Gastroesophageal sphincter (tissue), 4 donors: Measurements from ENCODE around the gene ZNF764. TPM values are rescaled to one million over a fixed set of nuclear protein-coding genes. Genes with fewer than 3 reads are reported as not detected.
"Not testable (repeated sequence)": the region's sequence is repeated elsewhere in the genome, so short reads cannot be mapped to it uniquely, and the experiment has no call there.

ENCODE experiments used
- ATAC-seq: fragments of 150-250 bp; one replicate; pipeline ENCODE4 v1.9.1; 2016; ENCODE audit warnings: mild to moderate bottlenecking, moderate library complexity
- H3K27ac ChIP-seq, 4 donors: fragments of 200-600 bp; sonication (generic) in 3 of 4; 1 replicate in 3 of 4; 2 replicates in 1 of 4; pipeline ENCODE4 v1.5.1; 2016 to 2019
- H3K27me3 ChIP-seq: fragments of 200-600 bp; sonication (generic); one replicate; pipeline ENCODE4 v1.5.1; 2019
- H3K36me3 ChIP-seq, 2 donors: fragments of 200-600 bp; sonication (generic); one replicate each; pipeline ENCODE4 v1.5.1; 2019; ENCODE audit warnings: control low read depth in 1 of 2
- H3K4me1 ChIP-seq, 3 donors: fragments of 200-600 bp; sonication (generic); 1 replicate in 2 of 3; 2 replicates in 1 of 3; pipeline ENCODE4 v1.5.1; 2016 to 2019; ENCODE audit warnings: control low read depth in 2 of 3
- H3K4me3 ChIP-seq, 2 donors: fragments of 200-600 bp; sonication (generic); one replicate each; pipeline ENCODE4 v1.5.1; 2019; ENCODE audit warnings: mild to moderate bottlenecking in 1 of 2, moderate library complexity in 1 of 2
- H3K9me3 ChIP-seq, 3 donors: fragments of 200-600 bp; sonication (generic); one replicate each; pipeline ENCODE4 v1.5.1; 2017 to 2019; ENCODE audit warnings: control low read depth in 2 of 3
- CTCF ChIP-seq, 4 experiments: fragments of 200-600 bp in 2 of 4; fragments of 450-650 bp in 2 of 4; sonication (generic) in 1 of 4; IDR thresholded peaks; one replicate each; pipeline ENCODE4 v1.5.1; 2017 to 2019; ENCODE audit warnings: antibody characterized with exemption in 4 of 4, mild to moderate bottlenecking in 2 of 4, moderate library complexity in 2 of 4
- EP300 ChIP-seq: sonication (generic); formaldehyde crosslinking; IDR thresholded peaks from one replicate; pipeline ENCODE4 v1.6.1; 2017; ENCODE audit warnings: antibody characterized with exemption, mild to moderate bottlenecking
- POLR2A ChIP-seq, 2 donors: fragments of 450-650 bp; IDR thresholded peaks; one replicate each; pipeline ENCODE4 v1.6.1; 2017; ENCODE audit warnings: antibody characterized with exemption in 2 of 2, mild to moderate bottlenecking in 2 of 2, moderate library complexity in 1 of 2
- POLR2AphosphoS5 ChIP-seq: sonication (generic); formaldehyde crosslinking; IDR thresholded peaks from one replicate; pipeline ENCODE4 v1.6.1; 2017; ENCODE audit warnings: antibody characterized with exemption
- WGBS, 2 donors: methylation state at CpG; one replicate each; pipeline ENCODE4 v1.1.5; 2018; ENCODE audit warnings: low coverage in 1 of 2; 5-methylcytosine and 5-hydroxymethylcytosine counted together
- total RNA-seq, 4 donors: library from RNA; depleted of rRNA; stranded (reverse); fragments of >200 nt; gene quantifications; one replicate each; pipeline ENCODE4 v1.1.0, GENCODE V29; 2016

The ZNF764 gene
- total RNA-seq, 4 donors from 2014 or later: 6.3 to 13.1 (median 9.3) TPM

DNA sequence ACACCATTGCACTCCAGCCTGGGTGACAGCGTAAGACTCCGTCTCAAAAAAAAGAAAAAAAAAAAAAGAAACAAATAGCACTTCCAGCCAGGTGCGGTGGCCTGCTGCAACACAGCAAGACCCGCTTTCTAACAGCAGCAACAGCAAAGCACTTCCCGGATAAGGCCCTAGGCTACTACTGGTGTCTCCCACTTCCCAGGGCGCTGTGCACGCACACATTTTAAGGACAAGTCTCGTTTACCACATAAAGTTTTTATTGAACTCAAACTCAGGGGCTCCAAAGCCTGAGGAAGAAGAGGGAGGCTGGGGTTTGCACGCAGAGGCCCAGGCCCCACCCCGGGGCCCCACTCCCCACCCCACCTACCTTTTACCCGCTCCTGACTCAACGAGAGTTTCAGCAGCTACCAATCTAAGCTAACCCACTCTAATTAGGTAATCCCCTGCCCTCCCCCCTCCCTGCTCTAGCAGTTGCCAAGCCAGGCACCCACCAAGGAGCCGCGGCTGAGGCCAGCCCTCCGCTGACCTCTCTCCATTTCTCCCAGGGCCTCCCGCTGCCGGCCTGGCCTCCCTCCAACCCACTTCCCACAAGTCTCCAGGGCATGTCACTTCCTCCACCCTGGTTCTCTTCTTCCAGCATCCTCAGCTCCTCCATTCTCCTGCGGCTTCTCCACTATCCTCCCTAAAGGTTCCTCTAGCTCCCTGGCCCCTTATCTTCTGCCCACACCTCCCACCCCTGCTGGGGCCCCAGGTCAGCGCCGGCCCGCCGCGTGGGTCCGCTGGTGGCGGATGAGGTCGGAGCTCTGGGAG, 34.2 kb downstream of the ZNF764 start:
- Histone ChIP-seq H3K4me3 (no peak overlapping the region), H3K27ac (no peak overlapping the region), H3K36me3 (peaks cover 0 to 11% of the 10 kb centered on the region in 2 donors), H3K4me1 (peaks cover 0 to 37% (median 8%) of the 10 kb centered on the region in 3 donors), H3K27me3 (no peaks in the 10 kb centered on the region), H3K9me3 (no peaks in the 10 kb centered on the region)
- 62 to 64% methylated on average over 8 to 11 of the region's 26 CpGs for WGBS, 2 donors
- no peak for ATAC-seq
- TF ChIP-seq POLR2AphosphoS5: no peak
- no peak for TF ChIP-seq POLR2A (IDR thresholded peaks at IDR 0.05)
- TF ChIP-seq EP300: no peak
- TF ChIP-seq CTCF (IDR thresholded peaks at IDR 0.05): no peak

DNA sequence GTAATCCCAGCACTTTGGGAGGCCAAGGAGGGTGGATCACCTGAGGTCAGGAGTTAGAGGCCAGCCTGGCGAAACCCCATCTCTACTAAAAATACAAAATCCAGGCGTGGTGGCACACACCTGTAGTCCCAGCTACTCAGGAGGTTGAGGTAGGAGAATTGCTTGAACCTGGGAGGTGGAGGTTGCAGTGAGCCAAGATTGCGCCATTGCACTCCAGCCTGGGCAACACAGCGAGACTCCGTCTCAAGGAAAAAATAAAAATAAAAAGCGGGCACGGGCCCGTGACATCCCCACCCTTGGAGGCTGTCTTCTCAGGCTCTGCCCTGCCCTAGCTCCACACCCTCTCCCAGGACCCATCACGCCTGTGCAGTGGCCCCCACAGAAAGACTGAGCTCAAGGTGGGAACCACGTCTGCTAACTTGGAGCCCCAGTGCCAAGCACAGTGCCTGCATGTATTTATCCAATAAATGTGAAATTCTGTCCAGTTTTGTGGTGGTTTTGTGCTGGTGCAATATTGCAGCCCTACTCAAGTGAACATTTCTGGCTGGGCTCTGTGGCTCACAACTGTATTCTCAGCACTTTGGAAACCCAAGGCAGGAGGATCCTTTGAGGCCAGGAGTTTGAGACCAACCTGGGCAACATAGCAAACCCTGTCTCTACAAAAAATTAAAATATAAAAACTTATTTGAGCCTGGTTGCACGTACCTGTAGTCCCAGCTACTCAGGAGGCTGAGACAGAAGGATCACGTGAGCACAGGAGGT, 35.3 kb downstream of the ZNF764 start:
- WGBS, 2 donors: 78 to 92% methylated on average over 7 to 8 of the region's 12 CpGs
- not testable (repeated sequence) for H3K9me3 ChIP-seq, H3K27ac ChIP-seq, ATAC-seq, H3K4me3 ChIP-seq, H3K27me3 ChIP-seq
- Histone ChIP-seq H3K36me3 (peaks cover 0 to 11% of the 10 kb centered on the region in 2 donors), H3K4me1 (peaks cover 0 to 27% (median 4%) of the 10 kb centered on the region in 3 donors)

DNA sequence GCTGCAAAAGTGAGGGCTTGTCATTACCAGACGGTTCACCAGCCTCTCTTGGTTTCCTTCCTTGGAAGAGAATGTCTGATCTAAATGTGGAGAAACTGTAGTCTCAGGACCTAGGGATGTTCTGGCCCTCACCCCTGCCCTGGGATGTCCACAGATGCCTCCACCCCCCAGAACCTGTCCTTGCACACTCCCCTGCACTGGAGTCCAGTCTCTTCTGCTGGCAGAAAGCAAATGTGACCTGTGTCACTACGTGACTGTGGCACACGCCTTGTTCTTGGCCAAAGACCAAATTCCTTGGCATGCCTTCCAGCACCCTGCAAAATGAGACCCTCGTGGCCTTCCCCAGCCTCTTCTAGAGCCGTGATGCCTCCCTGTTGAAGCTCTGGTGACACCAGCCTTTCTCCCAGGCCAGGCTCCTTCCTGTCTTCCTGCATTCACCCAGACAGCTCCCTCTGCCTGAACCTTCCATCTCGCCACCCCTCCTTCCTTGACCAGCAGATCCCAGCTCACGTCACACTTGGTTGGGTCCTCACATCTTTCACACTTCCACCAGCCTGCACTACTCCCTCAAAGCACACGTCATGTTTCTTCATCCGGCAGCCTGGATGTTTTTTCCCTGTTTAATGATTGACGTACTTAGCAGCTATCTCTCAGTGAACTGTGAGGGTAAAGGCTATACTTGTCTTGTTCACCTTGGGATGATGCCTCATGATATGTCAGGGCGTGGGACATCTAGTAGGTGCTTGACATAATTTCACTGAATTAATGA, 36.1 kb downstream of the ZNF764 start:
- no peaks in the 10 kb centered on the region for H3K27me3 ChIP-seq
- peaks cover 0 to 11% of the 10 kb centered on the region in 2 donors for H3K36me3 ChIP-seq
- no peak for ATAC-seq
- no peak for TF ChIP-seq POLR2AphosphoS5
- no peak for TF ChIP-seq POLR2A (IDR thresholded peaks at IDR 0.05)
- no peak for TF ChIP-seq CTCF (IDR thresholded peaks at IDR 0.05)
- TF ChIP-seq EP300: no peak
- peaks cover 0 to 22% (median 0%) of the 10 kb centered on the region in 3 donors for H3K4me1 ChIP-seq
- no peak overlapping the region for H3K4me3 ChIP-seq
- H3K27ac ChIP-seq: no peak overlapping the region
- WGBS, 2 donors: 49 to 50% methylated on average over 9 to 10 of the region's 11 CpGs
- no peaks in the 10 kb centered on the region for H3K9me3 ChIP-seq

DNA sequence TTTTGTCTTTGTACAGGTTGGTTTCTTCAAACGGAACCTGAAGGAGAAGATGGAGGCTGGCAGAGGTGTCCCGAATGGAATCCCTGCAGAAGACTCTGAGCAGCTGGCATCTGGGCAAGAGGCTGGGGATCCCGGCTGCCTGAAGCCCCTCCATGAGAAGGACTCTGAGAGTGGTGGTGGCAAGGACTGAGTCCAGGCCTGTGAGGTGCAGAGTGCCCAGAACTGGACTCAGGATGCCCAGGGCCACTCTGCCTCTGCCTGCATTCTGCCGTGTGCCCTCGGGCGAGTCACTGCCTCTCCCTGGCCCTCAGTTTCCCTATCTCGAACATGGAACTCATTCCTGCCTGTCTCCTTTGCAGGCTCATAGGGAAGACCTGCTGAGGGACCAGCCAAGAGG, 36.7 kb downstream of the ZNF764 start:
- Histone ChIP-seq H3K9me3 (no peaks in the 10 kb centered on the region), H3K4me3 (no peak overlapping the region), H3K27ac (no peak overlapping the region), H3K4me1 (peaks cover 0 to 22% (median 0%) of the 10 kb centered on the region in 3 donors), H3K36me3 (peaks cover 0 to 11% of the 10 kb centered on the region in 2 donors), H3K27me3 (peaks cover 2% of the 10 kb centered on the region)
- TF ChIP-seq POLR2AphosphoS5 (no peak), POLR2A (IDR thresholded peaks at IDR 0.05) (no peak), EP300 (no peak), CTCF (IDR thresholded peaks at IDR 0.05) (no peak)
- WGBS, 2 donors: 78% methylated on average over 1 of the region's 7 CpGs; no CpG with 5 or more reads in 1 of the 2 donors
- no peak for ATAC-seq
